OCI-LY1 (cell line): ENCODE data around the gene UBXN1.

Source experiments
- H2AFZ ChIP-seq: fragments of 200-600 bp; sonication (generic), shearing (Covaris generic); 2 replicates; pipeline ENCODE4 v1.6.0; 2014; ENCODE audit warnings: antibody characterized with exemption, mild to moderate bottlenecking, low read length
- H3F3A ChIP-seq: fragments of 200-600 bp; sonication (generic), shearing (Covaris generic); 2 replicates; pipeline ENCODE4 v1.6.0; 2014; ENCODE audit warnings: mild to moderate bottlenecking, antibody characterized with exemption, low read length, moderate library complexity; ENCODE audit not compliant: insufficient read depth
- H3K27ac ChIP-seq: fragments of 200-600 bp; sonication (generic); 2 replicates; pipeline ENCODE4 v1.5.1; 2014; ENCODE audit warnings: low read length, mixed run types, mild to moderate bottlenecking, low read depth; ENCODE audit not compliant: poor library complexity, severe bottlenecking
- H3K27me3 ChIP-seq: fragments of 200-600 bp; sonication (generic); 2 replicates; pipeline ENCODE4 v1.6.0; 2014; ENCODE audit warnings: antibody characterized with exemption, mild to moderate bottlenecking, low read length, moderate library complexity; ENCODE audit not compliant: insufficient read depth
- H3K36me3 ChIP-seq: fragments of 200-600 bp; sonication (generic); 2 replicates; pipeline ENCODE4 v1.6.1; 2014; ENCODE audit warnings: mild to moderate bottlenecking, antibody characterized with exemption, low read length, moderate library complexity, mixed read lengths; ENCODE audit not compliant: insufficient read depth
- H3K4me1 ChIP-seq: fragments of 200-600 bp; sonication (generic); 2 replicates; pipeline ENCODE4 v1.5.1; 2014; ENCODE audit warnings: mild to moderate bottlenecking, low read length, moderate library complexity; ENCODE audit not compliant: insufficient read depth, severe bottlenecking
- H3K4me2 ChIP-seq: fragments of 200-600 bp; sonication (generic), shearing (Covaris generic); 2 replicates; pipeline ENCODE4 v1.6.1; 2014; ENCODE audit warnings: low read length
- H3K4me3 ChIP-seq: fragments of 200-600 bp; sonication (generic); 2 replicates; pipeline ENCODE4 v1.5.1; 2014; ENCODE audit warnings: low read length, low read depth, mild to moderate bottlenecking, mixed read lengths; ENCODE audit not compliant: poor library complexity, severe bottlenecking
- H3K79me2 ChIP-seq: fragments of 200-600 bp; shearing (Covaris generic); 2 replicates; pipeline ENCODE4 v1.6.1; 2016; ENCODE audit warnings: mixed run types, low read length, mixed read lengths; ENCODE audit not compliant: insufficient read depth
- H3K9ac ChIP-seq: fragments of 200-600 bp; sonication (generic), shearing (Covaris generic); 2 replicates; pipeline ENCODE4 v1.6.1; 2014; ENCODE audit warnings: mild to moderate bottlenecking, low read length, mixed read lengths
- H3K9me2 ChIP-seq: fragments of 200-600 bp; sonication (generic), shearing (Covaris generic); 2 replicates; pipeline ENCODE4 v1.6.1; 2014; ENCODE audit warnings: low read depth, mild to moderate bottlenecking, low read length, mixed read lengths
- H3K9me3 ChIP-seq: fragments of 200-600 bp; shearing (Covaris generic); 2 replicates; pipeline ENCODE4 v1.6.1; 2014; ENCODE audit warnings: low read length, mixed read lengths
- H4K20me1 ChIP-seq: fragments of 200-600 bp; sonication (generic), shearing (Covaris generic); 2 replicates; pipeline ENCODE4 v1.6.0; 2016; ENCODE audit warnings: mild to moderate bottlenecking, low read length; ENCODE audit not compliant: insufficient read depth
- EZH2 ChIP-seq: fragments of 200-600 bp; sonication (generic), shearing (Covaris generic); IDR thresholded peaks from 2 replicates; pipeline ENCODE4 v1.8.0; 2017; ENCODE audit warnings: borderline replicate concordance, mixed run types, mild to moderate bottlenecking, antibody characterized with exemption, low read length, moderate library complexity, mixed read lengths
- TF ChIP-seq, protein P1 (sequence below): fragments of 200-600 bp; sonication (generic), shearing (Covaris generic); IDR thresholded peaks from 2 replicates; pipeline ENCODE4 v1.5.1; 2017; ENCODE audit warnings: mild to moderate bottlenecking, antibody characterized with exemption, low read length, moderate library complexity, mixed read lengths

UBXN1 gene

DNA sequence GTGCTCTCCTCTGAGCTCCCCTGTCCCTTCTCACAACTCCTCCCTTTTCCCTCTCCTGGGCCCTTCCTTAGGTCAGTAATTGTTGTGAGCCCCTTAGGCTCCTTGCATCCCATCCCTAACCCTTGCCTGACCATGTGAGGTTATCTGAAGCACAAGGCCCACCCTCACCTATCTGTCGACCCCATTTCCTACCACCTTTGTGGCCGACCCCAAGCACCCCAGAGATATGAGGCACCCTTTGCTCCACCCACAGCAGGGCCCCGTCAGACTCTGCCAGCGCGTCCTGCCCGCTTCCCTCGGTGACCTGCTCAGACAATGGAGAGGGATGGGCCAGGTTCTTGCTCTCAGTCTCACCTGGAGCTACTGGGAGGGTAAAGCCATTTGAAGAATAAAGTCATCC, 29.9 kb upstream of the UBXN1 start:
- Histone ChIP-seq H3F3A (peaks cover 19% of the 10 kb centered on the region; the same call in 1 of the 2 replicates), H4K20me1 (no peaks in the 10 kb centered on the region), H3K79me2 (no peaks in the 10 kb centered on the region), H3K27ac (peak overlapping the region; percentile 92), H3K9ac (peak overlapping the region; percentile 79), H3K9me3 (no peaks in the 10 kb centered on the region), H3K4me2 (peak overlapping the region; percentile 90), H3K4me3 (peak overlapping the region; percentile 63), H3K36me3 (peaks cover 53% of the 10 kb centered on the region), H3K9me2 (no peaks in the 10 kb centered on the region), H3K27me3 (no peaks in the 10 kb centered on the region), H2AFZ (no peak overlapping the region), H3K4me1 (peaks cover 53% of the 10 kb centered on the region)
- TF ChIP-seq, protein P1, sequence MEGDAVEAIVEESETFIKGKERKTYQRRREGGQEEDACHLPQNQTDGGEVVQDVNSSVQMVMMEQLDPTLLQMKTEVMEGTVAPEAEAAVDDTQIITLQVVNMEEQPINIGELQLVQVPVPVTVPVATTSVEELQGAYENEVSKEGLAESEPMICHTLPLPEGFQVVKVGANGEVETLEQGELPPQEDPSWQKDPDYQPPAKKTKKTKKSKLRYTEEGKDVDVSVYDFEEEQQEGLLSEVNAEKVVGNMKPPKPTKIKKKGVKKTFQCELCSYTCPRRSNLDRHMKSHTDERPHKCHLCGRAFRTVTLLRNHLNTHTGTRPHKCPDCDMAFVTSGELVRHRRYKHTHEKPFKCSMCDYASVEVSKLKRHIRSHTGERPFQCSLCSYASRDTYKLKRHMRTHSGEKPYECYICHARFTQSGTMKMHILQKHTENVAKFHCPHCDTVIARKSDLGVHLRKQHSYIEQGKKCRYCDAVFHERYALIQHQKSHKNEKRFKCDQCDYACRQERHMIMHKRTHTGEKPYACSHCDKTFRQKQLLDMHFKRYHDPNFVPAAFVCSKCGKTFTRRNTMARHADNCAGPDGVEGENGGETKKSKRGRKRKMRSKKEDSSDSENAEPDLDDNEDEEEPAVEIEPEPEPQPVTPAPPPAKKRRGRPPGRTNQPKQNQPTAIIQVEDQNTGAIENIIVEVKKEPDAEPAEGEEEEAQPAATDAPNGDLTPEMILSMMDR = no peak
- TF ChIP-seq EZH2 = no peak

DNA sequence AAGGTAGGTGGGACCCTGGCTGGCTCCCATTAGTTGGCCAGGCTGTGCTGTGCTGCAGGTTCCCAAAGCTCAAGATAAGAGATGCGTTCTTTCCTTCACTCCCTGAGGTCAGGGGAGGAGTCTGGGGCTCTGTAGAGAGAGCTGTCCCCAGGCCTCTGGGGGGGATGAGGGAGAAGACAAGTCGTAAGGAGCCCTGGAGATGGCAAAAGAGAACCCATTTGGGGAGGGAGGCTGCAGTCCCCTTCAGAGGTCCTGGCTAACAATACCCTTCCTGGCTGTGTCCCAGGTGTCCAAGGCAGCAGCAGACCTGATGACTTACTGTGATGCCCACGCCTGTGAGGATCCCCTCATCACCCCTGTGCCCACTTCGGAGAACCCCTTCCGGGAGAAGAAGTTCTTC, 29.5 kb upstream of the UBXN1 start:
- H2AFZ ChIP-seq = no peak overlapping the region
- peak overlapping the region; percentile 63 for H3K4me3 ChIP-seq
- H3K27me3 ChIP-seq = no peaks in the 10 kb centered on the region
- peaks cover 53% of the 10 kb centered on the region for H3K4me1 ChIP-seq
- no peaks in the 10 kb centered on the region for H3K9me3 ChIP-seq
- H3F3A ChIP-seq = peaks cover 17% of the 10 kb centered on the region; the same call in 1 of the 2 replicates
- H3K4me2 ChIP-seq = peak overlapping the region; percentile 90
- peaks cover 49% of the 10 kb centered on the region for H3K36me3 ChIP-seq
- H3K27ac ChIP-seq = peak overlapping the region; percentile 92
- no peaks in the 10 kb centered on the region for H3K9me2 ChIP-seq
- TF ChIP-seq EZH2 = no peak
- TF ChIP-seq, protein P1 = no peak
- no peaks in the 10 kb centered on the region for H3K79me2 ChIP-seq
- H4K20me1 ChIP-seq = no peaks in the 10 kb centered on the region
- peak overlapping the region; percentile 79 for H3K9ac ChIP-seq

DNA sequence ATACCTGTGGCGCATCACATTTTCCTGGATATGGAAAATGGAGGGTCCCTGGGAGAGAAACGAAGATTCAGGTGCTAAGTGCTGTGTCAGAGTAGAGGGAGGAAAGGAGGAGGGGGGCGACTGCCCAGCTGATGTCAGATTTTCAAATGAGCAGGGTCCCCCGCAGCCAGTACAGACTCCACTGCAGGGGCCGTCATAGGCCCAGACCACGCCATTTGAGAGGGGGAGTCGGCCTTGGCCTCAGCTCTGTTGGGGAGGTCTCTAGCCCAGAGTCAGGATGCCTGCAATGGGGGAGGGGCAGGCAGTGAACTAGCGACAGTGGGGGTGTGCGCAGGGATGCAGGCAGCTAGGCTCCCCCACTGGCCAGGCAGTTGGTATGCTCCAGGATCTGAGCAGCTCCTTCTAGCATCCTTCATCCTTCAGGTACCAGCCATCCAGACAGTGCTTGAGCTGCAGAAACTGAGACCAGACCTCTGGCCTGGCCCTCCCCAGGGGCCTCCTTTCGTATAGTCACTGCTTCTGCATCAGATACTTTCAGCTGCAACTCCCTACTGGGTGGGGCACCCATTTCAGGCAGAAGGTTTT, 28.5 kb upstream of the UBXN1 start, which contains the start of the genes BSCL2 and GNG3:
Gene BSCL2, minus strand, starts transcription at position 148 of the 585 bp plus-strand sequence. CDS start 229 bp downstream, outside the sequence.
Gene GNG3, plus strand, starts transcription at position 400 of the 585 bp plus-strand sequence. CDS start 620 bp downstream, outside the sequence.
- H2AFZ ChIP-seq = no peak within 1 kb of the TSS
- no peaks in the 10 kb centered on the region for H3K27me3 ChIP-seq
- peaks cover 49% of the 10 kb centered on the region for H3K4me1 ChIP-seq
- peak within 1 kb of the TSS; percentile 92 for H3K27ac ChIP-seq
- no peaks in the 10 kb centered on the region for H3K79me2 ChIP-seq
- H3K36me3 ChIP-seq = peaks cover 43% of the 10 kb centered on the region
- H3K9ac ChIP-seq = peak within 1 kb of the TSS; percentile 79
- peak within 1 kb of the TSS; percentile 71 for H3K4me3 ChIP-seq
- peaks cover 7% of the 10 kb centered on the region; the same call in 1 of the 2 replicates for H3F3A ChIP-seq
- no peaks in the 10 kb centered on the region for H3K9me2 ChIP-seq
- H3K4me2 ChIP-seq = peak within 1 kb of the TSS; percentile 90
- H3K9me3 ChIP-seq = no peaks in the 10 kb centered on the region
- no peak for TF ChIP-seq EZH2
- TF ChIP-seq, protein P1 = no peak
- H4K20me1 ChIP-seq = no peaks in the 10 kb centered on the region
